ENCODE measurements around the gene FAM228A. TPM values are rescaled to one million over a fixed set of nuclear protein-coding genes. Genes with fewer than 3 reads are reported as not detected.

FAM228A gene
- total and polyA plus RNA-seq, 2 of the 4 experiments (the other 2 are of a cell fraction), result not detected

GRCh38 chr2:24210106-24210455 lies 35.2 kb downstream of the FAM228A start:
- no peak overlapping the region for H2BK120ac ChIP-seq (ENCODE audit: low read depth, low read length)
- H3K4ac ChIP-seq (ENCODE audit: low read depth, low read length), result no peak overlapping the region
- no peak overlapping the region for H3K4me2 ChIP-seq (ENCODE audit: low read depth, low read length)
- ATAC-seq (ENCODE audit: low read depth), result no peak
- TF ChIP-seq BHLHE40 (IDR thresholded peaks at IDR 0.05; ENCODE audit: low read depth, low read length), result no peak
- TF ChIP-seq MAFK (IDR thresholded peaks at IDR 0.05; ENCODE audit: low read depth, low read length), result no peak
- TF ChIP-seq MXI1 (IDR thresholded peaks at IDR 0.05; ENCODE audit: borderline replicate concordance, low read depth, low read length), result no peak
- no peak for TF ChIP-seq ELK1 (IDR thresholded peaks at IDR 0.05; ENCODE audit: borderline replicate concordance, low read depth, low read length)
- no peak for TF ChIP-seq CHD1 (IDR thresholded peaks at IDR 0.05; ENCODE audit: low read depth, low read length)
- no peak for TF ChIP-seq RAD21 (IDR thresholded peaks at IDR 0.05; ENCODE audit: low read length)
- dilution Hi-C loops (cut with HindIII; ENCODE audit: low sequenced_read_pairs, unreplicated experiment), result no loop called here
- no peak overlapping the region for H3K18ac ChIP-seq (ENCODE audit: low read depth, low read length)
- no peak overlapping the region for H3K4me3 ChIP-seq (ENCODE audit: insufficient read depth, low read depth, low read length)
- H3K56ac ChIP-seq (ENCODE audit: extremely low read depth, insufficient read depth, low read length), result no peak overlapping the region
- POLR2A ChIA-PET (ENCODE audit: unreplicated experiment), result no interaction called here
- no TSS peak for BruUV-seq (replicated peaks)
- H4K91ac ChIP-seq (ENCODE audit: insufficient read depth, low read depth, low read length), result no peak overlapping the region
- no peak overlapping the region for H3K27ac ChIP-seq (ENCODE audit: insufficient read depth, low read length)
- no peak overlapping the region for H2BK15ac ChIP-seq (ENCODE audit: low read depth, low read length)
- H3K79me1 ChIP-seq (ENCODE audit: low read depth in 1 of 2, low read length in 2 of 2), result no peaks in the 10 kb centered on the region
- H3K9me3 ChIP-seq (ENCODE audit: control insufficient read depth, insufficient read depth, low read length), result no peaks in the 10 kb centered on the region
- no peak overlapping the region for H3K9ac ChIP-seq (ENCODE audit: low read depth, low read length)
- H3K4me1 ChIP-seq (ENCODE audit: control insufficient read depth, insufficient read depth, low read length), result no peaks in the 10 kb centered on the region
- no peak overlapping the region for H2AK5ac ChIP-seq (ENCODE audit: low read depth, low read length)
- H4K5ac ChIP-seq (ENCODE audit: low read depth, low read length), result no peak overlapping the region
- peaks cover 34% of the 10 kb centered on the region for H3K36me3 ChIP-seq (ENCODE audit: control insufficient read depth, insufficient read depth, low read length)
- H3K14ac ChIP-seq (replicated peaks; ENCODE audit: low read depth, low read length), result no peak overlapping the region
- no peak overlapping the region for H2BK5ac ChIP-seq (ENCODE audit: low read depth, low read length, poor library complexity, severe bottlenecking)
- no peaks in the 10 kb centered on the region; the same call in 1 of the 2 replicates for H3K9me1 ChIP-seq (ENCODE audit: insufficient read depth, low read length)
- no peak overlapping the region for H2AFZ ChIP-seq (replicated peaks; ENCODE audit: low read length, poor library complexity)
- no peak overlapping the region for H4K8ac ChIP-seq (ENCODE audit: low read depth in 2 of 2, low read length in 2 of 2)
- no peaks in the 10 kb centered on the region; the same call in 1 of the 2 replicates for H4K20me1 ChIP-seq (ENCODE audit: insufficient read depth, low read length)
- in situ Hi-C loops (cut with MboI; ENCODE audit: low sequenced_read_pairs), result no loop called here
- DNase-seq, result no peak
- CTCF ChIA-PET, result interaction anchor here (0.5 kb wide), 1 partner anchor 283 kb away, joined by 5 read pairs; the partner anchor contains the start of gene ATAD2B
- intact Hi-C loops (cut with micrococcal nuclease), result no loop called here
- H3K23ac ChIP-seq (ENCODE audit: low read depth, low read length), result no peak overlapping the region
- H2BK20ac ChIP-seq (ENCODE audit: low read depth, low read length), result no peak overlapping the region
- WGBS, 2 experiments (ENCODE audit: extremely low coverage in 2 of 2, insufficient read length in 1 of 2), result no CpG with 5 or more reads among the region's 2 CpGs
- no peak overlapping the region for H2AK9ac ChIP-seq (replicated peaks; ENCODE audit: low read depth, low read length, poor library complexity)
- H3K27me3 ChIP-seq (ENCODE audit: control insufficient read depth, insufficient read depth, low read length), result no peaks in the 10 kb centered on the region
